ENCODE measurements around the gene PRSS27.

PRSS27 gene

GRCh38 chr16:2739625-2740430, 19.8 kb upstream of the PRSS27 start:
- H3K9ac ChIP-seq (ENCODE audit: low read depth, low read length, poor library complexity) = peak overlapping the region; percentile 85
- no peaks in the 10 kb centered on the region for H3K9me3 ChIP-seq (replicated peaks in 1 of 2; ENCODE audit: control insufficient read depth in 2 of 2, insufficient read depth in 1 of 2, low read depth in 1 of 2, low read length in 2 of 2)
- H2AK5ac ChIP-seq (ENCODE audit: low read depth, low read length) = peak overlapping the region; percentile 65
- H2BK120ac ChIP-seq (ENCODE audit: low read depth, low read length) = no peak overlapping the region
- H4K8ac ChIP-seq (ENCODE audit: low read depth, low read length) = no peak overlapping the region
- H2AFZ ChIP-seq (ENCODE audit: low read length) = peak overlapping the region; percentile 61
- peak overlapping the region; percentile 87 for H2BK5ac ChIP-seq (ENCODE audit: low read length)
- no peaks in the 10 kb centered on the region for H3K27me3 ChIP-seq (ENCODE audit: control insufficient read depth in 3 of 3, insufficient read depth in 3 of 3, low read depth in 1 of 3, low read length in 3 of 3)
- no peak overlapping the region for H3K4me2 ChIP-seq (ENCODE audit: insufficient read depth, low read length, poor library complexity, severe bottlenecking)
- H3K27ac ChIP-seq (replicated peaks; ENCODE audit: low read length) = no peak overlapping the region
- no CpG with 5 or more reads among the region's 8 CpGs for WGBS, 2 donors (ENCODE audit: extremely low coverage in 2 of 2, insufficient read length in 2 of 2, insufficient replicate concordance in 1 of 2)
- peak overlapping the region; percentile 60 for H3K18ac ChIP-seq (ENCODE audit: low read length)
- no peaks in the 10 kb centered on the region for H3K36me3 ChIP-seq (replicated peaks in 1 of 2; ENCODE audit: control insufficient read depth in 2 of 2, insufficient read depth in 2 of 2, low read length in 2 of 2)
- no peak overlapping the region for H3K4ac ChIP-seq (ENCODE audit: low read length)
- H3K4me3 ChIP-seq (ENCODE audit: low read length in 2 of 2) = no peak overlapping the region
- H4K91ac ChIP-seq (ENCODE audit: low read depth, low read length, poor library complexity) = no peak overlapping the region
- peak overlapping the region; percentile 48 for H3K23ac ChIP-seq (ENCODE audit: low read depth, low read length, poor library complexity)
- H3K79me1 ChIP-seq (ENCODE audit: low read depth, low read length) = no peaks in the 10 kb centered on the region
- no peak overlapping the region for H2BK15ac ChIP-seq (ENCODE audit: low read length)
- no peak for DNase-seq (ENCODE audit: low spot score)
- peaks cover 3 to 18% of the 10 kb centered on the region in 2 donors for H3K4me1 ChIP-seq (ENCODE audit: control insufficient read depth in 2 of 2, insufficient read depth in 1 of 2, low read depth in 1 of 2, low read length in 2 of 2)
- H2BK12ac ChIP-seq (ENCODE audit: low read length) = no peak overlapping the region
- no peak overlapping the region for H3K14ac ChIP-seq (ENCODE audit: low read length)

DNA sequence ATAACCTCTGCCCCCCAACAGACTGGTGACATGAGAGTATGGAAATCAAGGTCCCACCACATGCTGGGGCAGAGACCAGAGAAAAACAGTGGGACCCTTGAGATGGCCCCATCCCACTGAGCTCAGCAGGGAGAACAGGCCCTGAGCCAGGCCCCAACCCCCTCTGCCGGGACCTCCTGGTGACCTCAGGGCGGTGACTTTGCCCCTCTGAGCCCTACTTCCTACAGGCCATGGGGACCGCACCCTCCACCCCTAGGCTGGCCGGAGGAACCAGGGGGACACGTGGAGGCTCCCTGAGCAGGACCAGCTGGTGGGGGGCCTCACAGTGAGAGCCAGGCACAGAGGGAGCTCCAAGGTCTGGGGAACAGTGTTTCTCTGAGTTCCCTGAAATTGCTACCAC, 18.6 kb upstream of the PRSS27 start:
- Histone ChIP-seq H2BK120ac (ENCODE audit: low read depth, low read length) (no peak overlapping the region), H2BK5ac (ENCODE audit: low read length) (peak overlapping the region; percentile 87), H3K4ac (ENCODE audit: low read length) (no peak overlapping the region), H3K23ac (ENCODE audit: low read depth, low read length, poor library complexity) (no peak overlapping the region), H2BK15ac (ENCODE audit: low read length) (no peak overlapping the region), H3K9me3 (replicated peaks in 1 of 2; ENCODE audit: control insufficient read depth in 2 of 2, insufficient read depth in 1 of 2, low read depth in 1 of 2, low read length in 2 of 2) (no peaks in the 10 kb centered on the region), H3K27ac (replicated peaks; ENCODE audit: low read length) (no peak overlapping the region), H4K91ac (ENCODE audit: low read depth, low read length, poor library complexity) (no peak overlapping the region), H4K8ac (ENCODE audit: low read depth, low read length) (no peak overlapping the region), H2AK5ac (ENCODE audit: low read depth, low read length) (peak overlapping the region; percentile 65), H3K18ac (ENCODE audit: low read length) (no peak overlapping the region), H3K27me3 (ENCODE audit: control insufficient read depth in 3 of 3, insufficient read depth in 3 of 3, low read depth in 1 of 3, low read length in 3 of 3) (no peaks in the 10 kb centered on the region), H2AFZ (ENCODE audit: low read length) (no peak overlapping the region), H2BK12ac (ENCODE audit: low read length) (no peak overlapping the region), H3K79me1 (ENCODE audit: low read depth, low read length) (no peaks in the 10 kb centered on the region), H3K9ac (ENCODE audit: low read depth, low read length, poor library complexity) (no peak overlapping the region), H3K4me1 (ENCODE audit: control insufficient read depth in 2 of 2, insufficient read depth in 1 of 2, low read depth in 1 of 2, low read length in 2 of 2) (peaks cover 3 to 18% of the 10 kb centered on the region in 2 donors), H3K4me2 (ENCODE audit: insufficient read depth, low read length, poor library complexity, severe bottlenecking) (no peak overlapping the region), H3K14ac (ENCODE audit: low read length) (no peak overlapping the region), H3K4me3 (ENCODE audit: low read length in 2 of 2) (no peak overlapping the region), H3K36me3 (replicated peaks in 1 of 2; ENCODE audit: control insufficient read depth in 2 of 2, insufficient read depth in 2 of 2, low read length in 2 of 2) (no peaks in the 10 kb centered on the region)
- DNase-seq (ENCODE audit: low spot score) = no peak
- WGBS, 2 donors (ENCODE audit: extremely low coverage in 2 of 2, insufficient read length in 2 of 2, insufficient replicate concordance in 1 of 2) = no CpG with 5 or more reads among the region's 5 CpGs

DNA sequence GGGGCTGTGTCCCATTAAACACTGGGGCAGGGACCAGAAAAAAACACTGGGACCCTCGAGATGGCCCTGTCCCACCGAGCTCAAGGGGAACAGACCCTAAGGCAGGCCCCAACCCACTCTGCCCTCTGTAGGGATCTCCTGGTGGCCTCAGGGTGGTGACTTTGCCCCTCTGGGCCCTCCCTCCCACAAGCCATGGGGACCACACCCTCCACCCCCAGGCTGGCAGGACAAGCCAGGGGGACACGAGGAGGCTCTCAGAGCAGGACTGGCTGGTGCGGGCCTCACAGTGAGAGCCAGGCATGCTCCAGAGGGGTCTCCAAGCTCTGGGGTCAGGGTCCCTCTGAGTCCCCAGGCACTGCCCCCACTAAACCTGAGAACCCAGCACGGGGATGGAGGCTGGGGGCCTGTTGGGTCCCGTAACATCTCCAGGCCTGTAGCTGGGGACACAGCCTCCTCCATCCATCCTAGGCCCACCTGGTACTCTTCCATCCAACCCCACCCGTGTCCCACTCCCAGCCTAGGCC, 17.9 kb upstream of the PRSS27 start:
- H2BK120ac ChIP-seq (ENCODE audit: low read depth, low read length) = no peak overlapping the region
- H4K91ac ChIP-seq (ENCODE audit: low read depth, low read length, poor library complexity) = no peak overlapping the region
- H3K36me3 ChIP-seq (replicated peaks in 1 of 2; ENCODE audit: control insufficient read depth in 2 of 2, insufficient read depth in 2 of 2, low read length in 2 of 2) = no peaks in the 10 kb centered on the region
- H3K9ac ChIP-seq (ENCODE audit: low read depth, low read length, poor library complexity) = no peak overlapping the region
- no peak overlapping the region for H2BK12ac ChIP-seq (ENCODE audit: low read length)
- H3K27ac ChIP-seq (replicated peaks; ENCODE audit: low read length) = no peak overlapping the region
- H3K4me1 ChIP-seq (ENCODE audit: control insufficient read depth in 2 of 2, insufficient read depth in 1 of 2, low read depth in 1 of 2, low read length in 2 of 2) = peaks cover 3 to 18% of the 10 kb centered on the region in 2 donors
- no CpG with 5 or more reads among the region's 7 CpGs for WGBS, 2 donors (ENCODE audit: extremely low coverage in 2 of 2, insufficient read length in 2 of 2, insufficient replicate concordance in 1 of 2)
- no peak overlapping the region for H3K14ac ChIP-seq (ENCODE audit: low read length)
- H3K79me1 ChIP-seq (ENCODE audit: low read depth, low read length) = no peaks in the 10 kb centered on the region
- DNase-seq (ENCODE audit: low spot score) = no peak
- H3K4me2 ChIP-seq (ENCODE audit: insufficient read depth, low read length, poor library complexity, severe bottlenecking) = no peak overlapping the region
- H2AK5ac ChIP-seq (ENCODE audit: low read depth, low read length) = peak overlapping the region; percentile 68
- H3K23ac ChIP-seq (ENCODE audit: low read depth, low read length, poor library complexity) = no peak overlapping the region
- no peak overlapping the region for H3K18ac ChIP-seq (ENCODE audit: low read length)
- H2AFZ ChIP-seq (ENCODE audit: low read length) = no peak overlapping the region
- peak overlapping the region; percentile 24 for H2BK5ac ChIP-seq (ENCODE audit: low read length)
- no peaks in the 10 kb centered on the region for H3K27me3 ChIP-seq (ENCODE audit: control insufficient read depth in 3 of 3, insufficient read depth in 3 of 3, low read depth in 1 of 3, low read length in 3 of 3)
- no peaks in the 10 kb centered on the region for H3K9me3 ChIP-seq (replicated peaks in 1 of 2; ENCODE audit: control insufficient read depth in 2 of 2, insufficient read depth in 1 of 2, low read depth in 1 of 2, low read length in 2 of 2)
- peak overlapping the region; percentile 58 for H2BK15ac ChIP-seq (ENCODE audit: low read length)
- no peak overlapping the region for H3K4me3 ChIP-seq (ENCODE audit: low read length in 2 of 2)
- no peak overlapping the region for H3K4ac ChIP-seq (ENCODE audit: low read length)
- H4K8ac ChIP-seq (ENCODE audit: low read depth, low read length) = peak overlapping the region; percentile 43

DNA sequence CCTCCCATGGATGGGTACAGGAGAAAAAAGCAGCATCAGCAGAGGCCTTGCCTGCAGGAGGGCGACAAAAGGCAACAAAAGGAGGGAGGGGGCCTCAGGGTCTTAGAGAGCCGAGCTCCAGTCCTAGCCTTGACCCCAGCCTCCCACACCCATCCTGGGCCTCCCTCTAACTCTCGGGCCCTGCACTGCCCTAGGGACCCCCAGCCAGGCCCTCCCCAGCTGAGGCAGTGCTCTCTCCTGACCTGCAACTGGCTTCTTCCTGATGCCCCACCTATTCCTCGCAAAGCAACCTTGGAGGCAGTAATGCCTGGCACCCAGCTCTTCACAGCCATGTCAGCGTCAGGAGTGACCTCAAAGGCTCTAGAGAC, 17.2 kb upstream of the PRSS27 start:
- H2BK12ac ChIP-seq (ENCODE audit: low read length) = no peak overlapping the region
- no peaks in the 10 kb centered on the region for H3K9me3 ChIP-seq (replicated peaks in 1 of 2; ENCODE audit: control insufficient read depth in 2 of 2, insufficient read depth in 1 of 2, low read depth in 1 of 2, low read length in 2 of 2)
- no CpG with 5 or more reads among the region's 5 CpGs for WGBS, 2 donors (ENCODE audit: extremely low coverage in 2 of 2, insufficient read length in 2 of 2, insufficient replicate concordance in 1 of 2)
- peak overlapping the region; percentile 47 for H2AFZ ChIP-seq (ENCODE audit: low read length)
- no peak overlapping the region for H3K14ac ChIP-seq (ENCODE audit: low read length)
- no peak overlapping the region for H2BK5ac ChIP-seq (ENCODE audit: low read length)
- no peaks in the 10 kb centered on the region for H3K27me3 ChIP-seq (ENCODE audit: control insufficient read depth in 3 of 3, insufficient read depth in 3 of 3, low read depth in 1 of 3, low read length in 3 of 3)
- no peak overlapping the region for H3K27ac ChIP-seq (replicated peaks; ENCODE audit: low read length)
- no peak for DNase-seq (ENCODE audit: low spot score)
- H3K4me2 ChIP-seq (ENCODE audit: insufficient read depth, low read length, poor library complexity, severe bottlenecking) = no peak overlapping the region
- no peak overlapping the region for H3K4me3 ChIP-seq (ENCODE audit: low read length in 2 of 2)
- H4K91ac ChIP-seq (ENCODE audit: low read depth, low read length, poor library complexity) = no peak overlapping the region
- H3K9ac ChIP-seq (ENCODE audit: low read depth, low read length, poor library complexity) = no peak overlapping the region
- no peaks in the 10 kb centered on the region for H3K79me1 ChIP-seq (ENCODE audit: low read depth, low read length)
- H4K8ac ChIP-seq (ENCODE audit: low read depth, low read length) = no peak overlapping the region
- H3K36me3 ChIP-seq (replicated peaks in 1 of 2; ENCODE audit: control insufficient read depth in 2 of 2, insufficient read depth in 2 of 2, low read length in 2 of 2) = no peaks in the 10 kb centered on the region
- H2BK15ac ChIP-seq (ENCODE audit: low read length) = no peak overlapping the region
- H3K4me1 ChIP-seq (ENCODE audit: control insufficient read depth in 2 of 2, insufficient read depth in 1 of 2, low read depth in 1 of 2, low read length in 2 of 2) = peaks cover 3 to 18% of the 10 kb centered on the region in 2 donors
- peak overlapping the region; percentile 68 for H2AK5ac ChIP-seq (ENCODE audit: low read depth, low read length)
- H3K18ac ChIP-seq (ENCODE audit: low read length) = no peak overlapping the region
- no peak overlapping the region for H2BK120ac ChIP-seq (ENCODE audit: low read depth, low read length)
- H3K23ac ChIP-seq (ENCODE audit: low read depth, low read length, poor library complexity) = no peak overlapping the region
- no peak overlapping the region for H3K4ac ChIP-seq (ENCODE audit: low read length)
